HCT116 (cell line): Measurements from ENCODE around the gene SULT1A1.
"Not testable (repeated sequence)": the region's sequence is repeated elsewhere in the genome, so short reads cannot be mapped to it uniquely, and the experiment has no call there.

Experiments
- SRF ChIP-seq: IDR thresholded peaks from 2 replicates; pipeline ENCODE4 v1.6.1; 2012; ENCODE audit warnings: low read depth
- TF ChIP-seq, protein P1 (sequence below): IDR thresholded peaks from 2 replicates; pipeline ENCODE4 v1.6.1; 2012; ENCODE audit warnings: low read depth
- TF ChIP-seq, protein P2 (sequence below), 3 experiments: fragments of 200-600 bp in 1 of 3; sonication (generic) in 1 of 3; IDR thresholded peaks in 2 of 3; conservative IDR thresholded peaks in 1 of 3; 2 replicates each; pipeline ENCODE4 v1.5.1; 2012 to 2017; ENCODE audit warnings: low read depth in 2 of 3, low read length in 2 of 3, antibody characterized with exemption in 1 of 3, borderline replicate concordance in 1 of 3, control low read depth in 1 of 3, mild to moderate bottlenecking in 1 of 3, mixed read lengths in 1 of 3, mixed run types in 1 of 3, moderate library complexity in 1 of 3; ENCODE audit not compliant: insufficient read depth in 1 of 3
- TF ChIP-seq, protein P3 (sequence below): IDR thresholded peaks from 2 replicates; pipeline ENCODE4 v1.6.1; 2012

DNA sequence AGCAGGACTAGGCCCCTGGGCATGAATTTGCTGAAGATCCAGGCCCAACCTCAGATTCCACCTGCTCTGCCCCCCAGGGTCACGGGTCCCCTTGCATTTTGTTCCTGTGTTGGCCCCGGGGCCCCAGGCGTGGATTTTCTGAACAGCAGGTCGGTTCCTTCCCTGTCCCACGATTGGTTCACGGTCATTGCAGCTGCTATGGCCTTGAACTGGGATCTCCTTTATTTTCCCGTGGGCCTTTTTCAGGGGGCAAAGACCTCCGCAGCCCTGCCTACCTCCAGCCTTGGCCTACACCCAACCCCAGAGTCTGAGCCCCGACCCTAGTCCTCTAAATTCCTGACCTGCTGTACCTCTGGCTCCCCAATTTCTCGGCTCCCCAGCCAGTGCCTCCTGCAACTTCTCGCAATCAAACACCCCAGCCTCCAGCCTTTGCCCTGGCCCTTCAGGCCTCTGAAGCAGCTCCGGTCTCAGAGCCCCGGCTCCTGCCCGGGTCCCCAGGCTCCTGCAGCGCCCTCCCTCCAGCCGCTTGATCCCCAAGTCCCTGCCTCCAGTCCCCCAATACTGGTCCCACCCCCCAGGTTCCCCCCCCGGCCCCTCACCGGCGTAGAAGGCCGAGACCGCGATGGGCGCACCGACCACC, 12.8 kb upstream of the SULT1A1 start:
- not testable (repeated sequence) for TF ChIP-seq SRF
- TF ChIP-seq, protein P1, sequence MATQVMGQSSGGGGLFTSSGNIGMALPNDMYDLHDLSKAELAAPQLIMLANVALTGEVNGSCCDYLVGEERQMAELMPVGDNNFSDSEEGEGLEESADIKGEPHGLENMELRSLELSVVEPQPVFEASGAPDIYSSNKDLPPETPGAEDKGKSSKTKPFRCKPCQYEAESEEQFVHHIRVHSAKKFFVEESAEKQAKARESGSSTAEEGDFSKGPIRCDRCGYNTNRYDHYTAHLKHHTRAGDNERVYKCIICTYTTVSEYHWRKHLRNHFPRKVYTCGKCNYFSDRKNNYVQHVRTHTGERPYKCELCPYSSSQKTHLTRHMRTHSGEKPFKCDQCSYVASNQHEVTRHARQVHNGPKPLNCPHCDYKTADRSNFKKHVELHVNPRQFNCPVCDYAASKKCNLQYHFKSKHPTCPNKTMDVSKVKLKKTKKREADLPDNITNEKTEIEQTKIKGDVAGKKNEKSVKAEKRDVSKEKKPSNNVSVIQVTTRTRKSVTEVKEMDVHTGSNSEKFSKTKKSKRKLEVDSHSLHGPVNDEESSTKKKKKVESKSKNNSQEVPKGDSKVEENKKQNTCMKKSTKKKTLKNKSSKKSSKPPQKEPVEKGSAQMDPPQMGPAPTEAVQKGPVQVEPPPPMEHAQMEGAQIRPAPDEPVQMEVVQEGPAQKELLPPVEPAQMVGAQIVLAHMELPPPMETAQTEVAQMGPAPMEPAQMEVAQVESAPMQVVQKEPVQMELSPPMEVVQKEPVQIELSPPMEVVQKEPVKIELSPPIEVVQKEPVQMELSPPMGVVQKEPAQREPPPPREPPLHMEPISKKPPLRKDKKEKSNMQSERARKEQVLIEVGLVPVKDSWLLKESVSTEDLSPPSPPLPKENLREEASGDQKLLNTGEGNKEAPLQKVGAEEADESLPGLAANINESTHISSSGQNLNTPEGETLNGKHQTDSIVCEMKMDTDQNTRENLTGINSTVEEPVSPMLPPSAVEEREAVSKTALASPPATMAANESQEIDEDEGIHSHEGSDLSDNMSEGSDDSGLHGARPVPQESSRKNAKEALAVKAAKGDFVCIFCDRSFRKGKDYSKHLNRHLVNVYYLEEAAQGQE: not testable (repeated sequence)
- TF ChIP-seq, protein P2, sequence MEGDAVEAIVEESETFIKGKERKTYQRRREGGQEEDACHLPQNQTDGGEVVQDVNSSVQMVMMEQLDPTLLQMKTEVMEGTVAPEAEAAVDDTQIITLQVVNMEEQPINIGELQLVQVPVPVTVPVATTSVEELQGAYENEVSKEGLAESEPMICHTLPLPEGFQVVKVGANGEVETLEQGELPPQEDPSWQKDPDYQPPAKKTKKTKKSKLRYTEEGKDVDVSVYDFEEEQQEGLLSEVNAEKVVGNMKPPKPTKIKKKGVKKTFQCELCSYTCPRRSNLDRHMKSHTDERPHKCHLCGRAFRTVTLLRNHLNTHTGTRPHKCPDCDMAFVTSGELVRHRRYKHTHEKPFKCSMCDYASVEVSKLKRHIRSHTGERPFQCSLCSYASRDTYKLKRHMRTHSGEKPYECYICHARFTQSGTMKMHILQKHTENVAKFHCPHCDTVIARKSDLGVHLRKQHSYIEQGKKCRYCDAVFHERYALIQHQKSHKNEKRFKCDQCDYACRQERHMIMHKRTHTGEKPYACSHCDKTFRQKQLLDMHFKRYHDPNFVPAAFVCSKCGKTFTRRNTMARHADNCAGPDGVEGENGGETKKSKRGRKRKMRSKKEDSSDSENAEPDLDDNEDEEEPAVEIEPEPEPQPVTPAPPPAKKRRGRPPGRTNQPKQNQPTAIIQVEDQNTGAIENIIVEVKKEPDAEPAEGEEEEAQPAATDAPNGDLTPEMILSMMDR (IDR thresholded peaks at IDR 0.05 in 2 of 3, conservative IDR thresholded peaks at IDR 0.05 in 1 of 3; ENCODE audit: borderline replicate concordance in 1 of 3, insufficient read depth in 1 of 3, low read depth in 2 of 3, low read length in 2 of 3): not testable (repeated sequence)
- TF ChIP-seq, protein P3, sequence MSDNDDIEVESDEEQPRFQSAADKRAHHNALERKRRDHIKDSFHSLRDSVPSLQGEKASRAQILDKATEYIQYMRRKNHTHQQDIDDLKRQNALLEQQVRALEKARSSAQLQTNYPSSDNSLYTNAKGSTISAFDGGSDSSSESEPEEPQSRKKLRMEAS: not testable (repeated sequence)
